Measurements from ENCODE around the gene RAD51B.

- TF ChIP-seq CTCF (IDR thresholded peaks at IDR 0.05) (no peak), POLR2A (IDR thresholded peaks at IDR 0.05) (no peak)
Observed at GRCh38 chr14:68146818-68147217, 327.2 kb downstream of the RAD51B start.
